Stimulated activated CD4-positive, alpha-beta T cell treated with anti-CD3 and anti-CD28 coated beads, Interleukin-12 subunit alpha, Interleukin-12 subunit beta, amount 100 ng/mL, for 4 hours (primary cell): ENCODE measurements around the gene UTY.
A peak's percentile ranks its signal among the peaks of the same experiment; 100 is the strongest.

ENCODE experiments used
- DNase-seq: peaks from one replicate; pipeline ENCODE4 v3.0.0-alpha.2; 2020

Gene UTY

GRCh38 chrY:13398876-13399275 is 81.0 kb downstream of the UTY start:
- DNase-seq: no peak

GRCh38 chrY:13381110-13381683 is 98.6 kb downstream of the UTY start:
- DNase-seq: no peak

GRCh38 chrY:13370868-13371800 is 108.7 kb downstream of the UTY start:
- DNase-seq: no peak

DNA sequence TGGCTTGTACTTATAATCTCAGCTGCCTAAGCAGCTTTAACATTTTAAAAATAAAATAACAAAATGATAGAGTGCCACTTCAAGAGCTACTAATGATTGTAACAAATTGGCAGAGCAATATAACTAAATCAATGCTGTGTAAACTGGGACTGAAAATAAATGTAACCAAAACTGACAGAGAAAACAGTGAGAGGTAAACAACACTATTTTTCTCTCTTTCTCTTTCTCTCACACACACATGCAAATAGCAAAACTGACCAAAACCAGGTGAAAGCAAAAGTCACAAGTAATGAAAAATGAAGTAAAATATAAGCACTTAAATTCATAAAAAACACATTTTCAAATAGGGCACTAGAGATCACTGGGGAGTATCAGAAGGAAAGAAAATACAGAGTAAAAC is 109.6 kb downstream of the UTY start:
- DNase-seq: no peak

DNA sequence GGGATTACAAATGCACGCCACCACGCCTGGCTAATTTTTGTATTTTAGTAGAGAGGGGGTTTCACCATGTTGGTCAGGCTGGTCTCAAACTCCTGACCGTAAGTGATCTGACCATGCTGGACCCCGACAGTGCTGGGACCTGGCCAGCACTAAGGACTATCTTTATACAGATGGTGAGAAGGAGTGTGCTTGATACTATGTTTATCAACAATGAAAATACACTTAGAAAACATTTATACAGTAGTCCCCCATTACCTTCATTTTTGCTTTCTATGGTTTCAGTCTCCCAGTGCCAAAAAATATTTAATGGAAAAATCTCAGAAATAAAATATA is 111.4 kb downstream of the UTY start:
- DNase-seq: no peak

- DNase-seq: no peak
Measured at GRCh38 chrY:13363641-13364040, 116.2 kb downstream of the UTY start.

GRCh38 chrY:13362662-13363061 is 117.2 kb downstream of the UTY start:
- DNase-seq: no peak

GRCh38 chrY:13361656-13362636 is 117.9 kb downstream of the UTY start:
- DNase-seq: no peak

DNA sequence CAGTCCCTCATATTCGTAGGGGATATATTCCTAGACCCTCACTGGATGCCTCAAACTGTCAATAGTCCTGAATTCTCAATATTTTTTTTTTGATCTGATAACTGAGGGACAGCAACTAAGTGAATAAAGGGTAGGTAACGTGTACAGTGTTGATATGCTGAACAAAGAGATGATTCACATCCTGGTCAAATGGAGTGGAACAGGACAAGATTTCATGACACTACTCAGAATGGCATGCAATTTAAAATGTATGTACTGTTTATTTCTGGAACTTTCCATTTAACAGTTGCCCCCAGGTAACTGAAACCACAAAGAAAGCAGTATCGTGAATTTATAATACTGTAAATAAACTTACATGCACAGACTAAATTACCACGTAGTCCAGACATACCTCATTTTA is 128.4 kb downstream of the UTY start:
- DNase-seq: no peak

GRCh38 chrY:13347106-13347505 is 132.7 kb downstream of the UTY start:
- no peak for DNase-seq

DNA sequence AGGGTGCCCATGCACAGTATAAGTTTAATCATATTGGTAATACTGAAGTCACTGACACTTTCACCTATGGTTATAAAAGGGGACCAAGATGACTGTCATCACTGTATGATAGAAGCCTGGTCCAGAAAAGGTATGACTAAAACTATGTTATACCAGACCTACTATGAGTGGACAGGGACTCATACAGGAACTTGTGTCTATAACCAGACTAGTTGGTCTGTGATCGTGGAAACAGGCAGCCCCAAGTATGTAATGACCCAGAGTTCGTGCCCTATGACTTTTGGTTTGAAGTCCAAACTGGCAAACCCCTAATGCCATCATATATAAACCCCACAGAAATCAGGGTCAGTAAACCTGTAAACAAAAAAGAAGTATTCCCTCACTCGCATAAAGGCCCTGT is 134.3 kb downstream of the UTY start:
- no peak for DNase-seq

GRCh38 chrY:13343307-13343946 is 136.4 kb downstream of the UTY start:
- peak; percentile 54 for DNase-seq

- no peak for DNase-seq
Measured at GRCh38 chrY:13339939-13340338, 139.9 kb downstream of the UTY start.

DNA sequence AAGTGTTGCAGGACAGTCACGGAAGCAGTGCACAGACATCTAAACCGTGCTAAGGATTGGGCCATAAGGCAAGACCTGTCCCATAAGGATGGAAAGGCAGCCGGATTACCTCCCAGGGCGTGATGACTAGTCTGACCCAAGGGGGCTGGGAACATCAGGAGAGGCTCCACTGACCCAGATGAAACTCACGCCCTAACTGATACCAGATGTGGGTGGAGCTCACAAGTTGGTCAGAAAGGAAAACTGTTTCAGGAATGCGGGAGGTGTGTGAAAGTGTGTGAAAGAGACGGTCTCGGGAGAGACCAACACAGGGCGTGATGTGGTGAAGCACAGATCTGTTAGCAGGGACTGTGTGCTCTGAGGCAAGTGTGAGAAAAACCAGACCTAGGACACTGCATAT is 140.5 kb downstream of the UTY start:
- no peak for DNase-seq

- no peak for DNase-seq
Measured at GRCh38 chrY:13338711-13339110, 141.1 kb downstream of the UTY start.

GRCh38 chrY:13337934-13338333 is 141.9 kb downstream of the UTY start:
- no peak for DNase-seq

- no peak for DNase-seq
Measured at GRCh38 chrY:13333791-13334190, 146.0 kb downstream of the UTY start.

DNA sequence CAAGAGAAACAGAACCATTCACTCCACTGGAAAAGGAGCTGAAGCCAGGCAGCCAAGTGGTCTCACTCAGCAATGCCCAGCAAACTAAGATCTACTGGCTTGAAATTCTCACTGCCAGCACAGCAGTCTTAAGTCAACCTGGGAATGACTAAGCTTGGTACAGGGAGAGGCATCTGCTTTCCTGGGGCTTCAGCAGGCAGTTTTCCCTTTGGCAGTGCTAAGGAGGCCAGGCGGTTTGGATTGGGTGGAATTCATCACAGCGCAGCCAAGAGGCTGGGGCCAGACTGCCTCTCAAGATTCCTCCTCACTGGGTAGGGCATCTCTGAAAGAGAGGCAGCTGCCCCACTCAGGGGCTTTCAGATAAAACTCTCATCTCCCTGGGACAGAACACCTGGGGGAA is 149.2 kb downstream of the UTY start:
- no peak for DNase-seq

- no peak for DNase-seq
Measured at GRCh38 chrY:13312966-13313365, 166.9 kb downstream of the UTY start.

GRCh38 chrY:13307959-13308358 is 171.9 kb downstream of the UTY start:
- no peak for DNase-seq

DNA sequence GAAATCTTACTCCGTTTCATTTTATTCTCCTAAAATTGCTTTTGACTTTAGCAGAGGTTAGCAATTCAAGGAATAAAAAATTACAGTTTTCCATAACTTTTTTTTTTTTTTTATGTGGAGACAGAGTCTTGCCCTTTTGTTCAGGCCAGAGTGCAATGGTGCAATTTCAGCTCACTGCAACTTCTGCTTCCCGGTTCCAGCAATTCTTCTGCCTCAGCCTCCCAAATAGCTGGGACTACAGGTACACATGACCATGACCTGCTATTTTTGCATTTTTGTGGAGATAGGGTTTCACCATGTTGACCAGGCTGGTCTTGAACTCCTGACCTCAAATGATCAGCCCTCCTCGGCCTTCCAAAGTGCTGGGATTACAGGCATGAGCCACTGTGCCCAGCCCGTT is 179.0 kb downstream of the UTY start:
- DNase-seq: no peak

GRCh38 chrY:13299411-13299810 is 180.4 kb downstream of the UTY start:
- DNase-seq: no peak
